ENCODE data around the gene CCDC194. TPM values are rescaled to one million over a fixed set of nuclear protein-coding genes. Genes with fewer than 3 reads are reported as not detected.

Gene CCDC194
- total and polyA plus RNA-seq, 2 of the 8 experiments (the other 6 are each of a cell fraction or from before 2014, with no cell fraction given) = 0.33 TPM; not detected in 1

DNA sequence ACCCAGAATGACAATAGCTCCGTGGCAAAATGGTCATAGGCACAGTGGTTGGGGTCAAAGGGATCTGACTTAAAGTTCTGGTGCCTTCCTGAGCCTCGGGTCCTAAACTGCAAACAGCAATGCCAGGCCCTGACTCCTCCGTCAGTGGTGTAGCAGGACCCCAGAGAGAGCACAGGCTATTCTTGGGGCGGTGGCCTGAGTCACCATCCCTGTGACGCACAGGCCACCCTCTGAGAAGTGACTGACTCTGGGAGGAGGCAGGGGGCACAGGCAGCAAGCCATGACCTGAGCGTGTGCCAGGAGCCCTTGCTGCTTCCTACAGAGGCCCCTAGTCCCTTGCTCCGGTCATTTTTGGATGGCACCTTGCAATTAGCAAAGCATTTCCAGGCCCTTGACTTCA lies 35.6 kb downstream of the CCDC194 start (continued):
- no peak for TF ChIP-seq SP2 (IDR thresholded peaks at IDR 0.05; ENCODE audit: low read length)
- TF ChIP-seq BCL11A (IDR thresholded peaks at IDR 0.05; ENCODE audit: low read depth in 2 of 2, low read length in 2 of 2) = no peak
- no peak for TF ChIP-seq KDM5A (IDR thresholded peaks at IDR 0.05; ENCODE audit: low read length)
- no peak for TF ChIP-seq SP4 (IDR thresholded peaks at IDR 0.05; ENCODE audit: low read length)
- TF ChIP-seq TCF12 (IDR thresholded peaks at IDR 0.05; ENCODE audit: low read depth, low read length) = no peak
